ENCODE measurements around the gene COTL1.

COTL1 gene

DNA sequence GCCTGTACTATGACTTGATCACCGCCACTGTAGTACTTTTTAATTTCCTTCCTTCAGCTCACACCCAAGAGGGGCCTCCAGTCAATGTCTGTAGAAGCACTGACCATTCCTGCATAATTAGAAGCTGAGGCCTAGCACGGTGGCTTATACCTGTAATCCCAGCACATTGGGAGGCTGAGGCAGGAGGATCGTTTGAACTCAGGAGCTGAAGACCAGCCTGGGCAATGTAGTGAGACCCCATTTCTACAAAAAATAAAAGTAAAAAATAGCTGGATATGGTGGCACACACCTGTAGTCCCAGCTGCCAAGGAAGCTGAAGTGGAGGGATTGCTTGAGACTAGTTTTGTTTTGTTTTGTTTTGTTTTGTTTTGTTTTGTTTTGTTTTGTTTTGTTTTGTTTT is 36.4 kb upstream of the COTL1 start:
- DNase-seq (ENCODE audit: low read depth): no peak
- TF ChIP-seq CTCF (IDR thresholded peaks at IDR 0.05; ENCODE audit: control insufficient read depth, insufficient read depth, low read depth, low read length, missing control alignments): no peak
- H3K4me3 ChIP-seq (ENCODE audit: control insufficient read depth, low read depth, low read length): no peak overlapping the region

- no peak overlapping the region for H3K4me3 ChIP-seq (ENCODE audit: control insufficient read depth, low read depth, low read length)
- TF ChIP-seq CTCF (IDR thresholded peaks at IDR 0.05; ENCODE audit: control insufficient read depth, insufficient read depth, low read depth, low read length, missing control alignments): no peak
Observed at GRCh38 chr16:84652566-84652965, 34.7 kb upstream of the COTL1 start.

GRCh38 chr16:84650062-84650991 is 32.4 kb upstream of the COTL1 start:
- DNase-seq (ENCODE audit: low read depth): peak; percentile 42
- no peak for TF ChIP-seq CTCF (IDR thresholded peaks at IDR 0.05; ENCODE audit: control insufficient read depth, insufficient read depth, low read depth, low read length, missing control alignments)
- no peak overlapping the region for H3K4me3 ChIP-seq (ENCODE audit: control insufficient read depth, low read depth, low read length)

More at GRCh38 chr16:84652566-84652965, 34.7 kb upstream of the COTL1 start:
- DNase-seq (ENCODE audit: low read depth): no peak

- TF ChIP-seq CTCF (IDR thresholded peaks at IDR 0.05; ENCODE audit: control insufficient read depth, insufficient read depth, low read depth, low read length, missing control alignments): no peak
- DNase-seq (ENCODE audit: low read depth): no peak
- peak overlapping the region; percentile 67 for H3K4me3 ChIP-seq (ENCODE audit: control insufficient read depth, low read depth, low read length)
Observed at GRCh38 chr16:84649511-84649861, 31.6 kb upstream of the COTL1 start.

GRCh38 chr16:84648595-84649510 is 31.0 kb upstream of the COTL1 start:
- no peak for TF ChIP-seq CTCF (IDR thresholded peaks at IDR 0.05; ENCODE audit: control insufficient read depth, insufficient read depth, low read depth, low read length, missing control alignments)
- H3K4me3 ChIP-seq (ENCODE audit: control insufficient read depth, low read depth, low read length): peak overlapping the region; percentile 67
- no peak for DNase-seq (ENCODE audit: low read depth)

GRCh38 chr16:84647828-84648594 is 30.1 kb upstream of the COTL1 start, which contains the start of gene KLHL36:
KLHL36 (plus strand) TSS chr16:84648511; CDS start chr16:84650868, 2,357 bp downstream.
- no peak for TF ChIP-seq CTCF (IDR thresholded peaks at IDR 0.05; ENCODE audit: control insufficient read depth, insufficient read depth, low read depth, low read length, missing control alignments)
- peak within 1 kb of the TSS; percentile 67 for H3K4me3 ChIP-seq (ENCODE audit: control insufficient read depth, low read depth, low read length)
- no peak for DNase-seq (ENCODE audit: low read depth)
